K562 (cell line): Measurements from ENCODE around the gene CELA3A. TPM values are rescaled to one million over a fixed set of nuclear protein-coding genes. Genes with fewer than 3 reads are reported as not detected.

Experiments
- CXXC5 ChIP-seq: fragments of 250-450 bp; sonication (Bioruptor Pico); IDR thresholded peaks from 2 replicates; pipeline ENCODE4 v1.8.0; 2022; ENCODE audit warnings: inconsistent platforms, mild to moderate bottlenecking, moderate library complexity
- DIDO1 ChIP-seq: fragments of 450-650 bp; IDR thresholded peaks from 2 replicates; pipeline ENCODE4 v1.6.1; 2016; ENCODE audit warnings: low read depth, missing biosample characterization, missing genetic modification characterization
- IFI16 ChIP-seq: fragments of 250-450 bp; sonication (Bioruptor Pico); IDR thresholded peaks from 2 replicates; pipeline ENCODE4 v2.1.2; 2022; ENCODE audit warnings: mild to moderate bottlenecking, inconsistent platforms
- JUNB ChIP-seq: fragments of 450-650 bp; formaldehyde crosslinking; conservative IDR thresholded peaks from 2 replicates; pipeline ENCODE4 v1.4.0; 2020; ENCODE audit warnings: mild to moderate bottlenecking
- KLF16 ChIP-seq: IDR thresholded peaks from 2 replicates; pipeline ENCODE4 v1.6.1; 2016; ENCODE audit warnings: antibody characterized with exemption
- NONO ChIP-seq, 2 experiments: fragments of 200-400 bp in 1 of 2; fragments of 450-650 bp in 1 of 2; formaldehyde crosslinking in 1 of 2; IDR thresholded peaks; 2 replicates each; pipeline ENCODE4 v1.6.1; 2017; ENCODE audit warnings: low read depth in 2 of 2, mild to moderate bottlenecking in 2 of 2, moderate library complexity in 2 of 2, low read length in 1 of 2
- SMAD3 ChIP-seq: fragments of 450-650 bp; formaldehyde crosslinking; conservative IDR thresholded peaks from 2 replicates; pipeline ENCODE4 v1.4.0; 2020; ENCODE audit warnings: mild to moderate bottlenecking
- SMARCA5 ChIP-seq: fragments of 450-650 bp; IDR thresholded peaks from 2 replicates; pipeline ENCODE4 v1.6.1; 2016
- TAF7 ChIP-seq: fragments of 450-650 bp; IDR thresholded peaks from 2 replicates; pipeline ENCODE4 v1.6.1; 2016; ENCODE audit warnings: missing genetic modification characterization, missing compliant biosample characterization
- polyA plus RNA-seq, 8 experiments: library from polyadenylated mRNA; depleted of rRNA in 4 of 8; stranded (reverse) in 5 of 8; unstranded in 3 of 8; fragments of >200 nt; fragmentation: Nextera tagmentation in 2 of 8; fragmentation: Illumina TruSeq in 1 of 8; extraction: Ambion mirVana in 2 of 8; extraction: Trizol in 1 of 8; gene quantifications; 2 replicates each; pipeline versions ENCODE4 v1.2.1 to v1.2.3, GENCODE V29; 2011 to 2014; ENCODE audit warnings: inconsistent platforms in 1 of 8, missing spikeins in 1 of 8
- total RNA-seq, 7 experiments: library from RNA; depleted of rRNA in 6 of 7; stranded (reverse); fragments of >200 nt in 6 of 7; fragmentation: Illumina TruSeq in 2 of 7; extraction: Trizol in 2 of 7; gene quantifications; 2 replicates each; pipeline versions ENCODE4 v1.2.1 to v1.2.3, GENCODE V29; 2011 to 2021; ENCODE audit warnings: low replicate concordance in 1 of 7
- TF ChIP-seq, protein P1 (sequence below): fragments of 450-650 bp; IDR thresholded peaks from 2 replicates; pipeline ENCODE4 v1.6.1; 2016; ENCODE audit warnings: mild to moderate bottlenecking
- TF ChIP-seq, protein P2 (sequence below), 2 experiments: IDR thresholded peaks; 2 replicates each; pipeline ENCODE4 v1.6.1; 2012; ENCODE audit warnings: improper control_type of control experiment in 2 of 2, low read depth in 2 of 2, low read length in 2 of 2, borderline replicate concordance in 1 of 2
- TF ChIP-seq, protein P3 (sequence below): sonication (generic); formaldehyde crosslinking; IDR thresholded peaks from 2 replicates; pipeline ENCODE4 v1.8.0; 2022; ENCODE audit warnings: mild to moderate bottlenecking, missing genetic modification reagents
- TF ChIP-seq, protein P4 (sequence below): fragments of 450-650 bp; IDR thresholded peaks from 2 replicates; pipeline ENCODE4 v1.6.1; 2016
- TF ChIP-seq, protein P5 (sequence below), 2 experiments: fragments of 450-650 bp in 1 of 2; sonication (generic) in 1 of 2; formaldehyde crosslinking in 1 of 2; IDR thresholded peaks in 1 of 2; conservative IDR thresholded peaks in 1 of 2; 2 replicates each; pipeline versions ENCODE4 v1.6.1 to v1.8.1; 2016 to 2023; ENCODE audit warnings: mild to moderate bottlenecking in 2 of 2, moderate library complexity in 2 of 2, inconsistent platforms in 1 of 2, missing genetic modification reagents in 1 of 2
- TF ChIP-seq, protein P6 (sequence below): IDR thresholded peaks from 2 replicates; pipeline ENCODE4 v1.6.1; 2011; ENCODE audit not compliant: insufficient read length; ENCODE audit errors: extremely low read depth

CELA3A gene
- total and polyA plus RNA-seq, 9 of the 15 experiments (the other 6 are each of a cell fraction or from before 2014, with no cell fraction given), result 5.4 TPM; not detected in 8

DNA sequence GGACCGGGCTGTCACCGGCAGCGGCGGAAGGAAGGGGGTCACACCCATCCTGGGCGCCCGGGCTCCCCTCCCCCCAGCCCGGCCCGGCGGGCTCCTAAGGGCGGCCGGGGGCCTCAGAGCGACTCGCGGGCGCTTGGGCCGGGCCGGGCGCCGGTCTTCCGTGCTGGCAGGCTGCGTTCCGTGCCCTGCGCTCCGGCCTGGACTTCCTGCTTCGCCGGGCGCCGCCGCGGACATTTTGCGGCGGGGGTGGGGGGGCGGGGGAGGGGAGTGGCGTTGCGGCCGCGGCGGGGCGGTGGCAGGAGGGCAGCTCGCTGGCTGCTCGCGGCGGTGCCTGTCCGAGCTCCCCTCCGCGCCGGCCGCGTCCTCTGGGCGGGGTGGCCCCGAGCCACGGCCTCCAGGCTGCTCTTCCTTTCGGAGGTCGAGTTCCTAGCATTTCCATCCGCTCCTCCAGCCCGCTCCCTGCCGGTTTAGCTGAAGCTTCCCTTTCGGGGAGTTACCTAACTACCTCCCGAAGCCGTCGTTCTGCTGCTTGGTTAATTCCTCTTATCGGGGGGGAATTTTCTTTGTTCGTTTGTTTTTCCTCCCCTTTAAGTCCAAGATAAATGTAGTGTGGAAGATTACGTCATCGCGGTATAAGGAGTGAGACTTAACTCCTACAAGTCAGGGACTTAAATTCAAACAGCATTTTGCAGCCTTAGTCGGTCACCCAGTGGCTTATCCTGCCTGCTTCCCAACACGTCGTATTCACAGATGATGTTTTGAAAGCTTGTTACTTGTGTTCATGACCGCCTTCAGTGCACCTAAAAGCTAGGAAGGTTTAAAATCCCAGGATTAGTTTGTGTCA is 51.8 kb downstream of the CELA3A start (continued):
- TF ChIP-seq, protein P1, sequence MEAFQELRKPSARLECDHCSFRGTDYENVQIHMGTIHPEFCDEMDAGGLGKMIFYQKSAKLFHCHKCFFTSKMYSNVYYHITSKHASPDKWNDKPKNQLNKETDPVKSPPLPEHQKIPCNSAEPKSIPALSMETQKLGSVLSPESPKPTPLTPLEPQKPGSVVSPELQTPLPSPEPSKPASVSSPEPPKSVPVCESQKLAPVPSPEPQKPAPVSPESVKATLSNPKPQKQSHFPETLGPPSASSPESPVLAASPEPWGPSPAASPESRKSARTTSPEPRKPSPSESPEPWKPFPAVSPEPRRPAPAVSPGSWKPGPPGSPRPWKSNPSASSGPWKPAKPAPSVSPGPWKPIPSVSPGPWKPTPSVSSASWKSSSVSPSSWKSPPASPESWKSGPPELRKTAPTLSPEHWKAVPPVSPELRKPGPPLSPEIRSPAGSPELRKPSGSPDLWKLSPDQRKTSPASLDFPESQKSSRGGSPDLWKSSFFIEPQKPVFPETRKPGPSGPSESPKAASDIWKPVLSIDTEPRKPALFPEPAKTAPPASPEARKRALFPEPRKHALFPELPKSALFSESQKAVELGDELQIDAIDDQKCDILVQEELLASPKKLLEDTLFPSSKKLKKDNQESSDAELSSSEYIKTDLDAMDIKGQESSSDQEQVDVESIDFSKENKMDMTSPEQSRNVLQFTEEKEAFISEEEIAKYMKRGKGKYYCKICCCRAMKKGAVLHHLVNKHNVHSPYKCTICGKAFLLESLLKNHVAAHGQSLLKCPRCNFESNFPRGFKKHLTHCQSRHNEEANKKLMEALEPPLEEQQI, result no peak
- TF ChIP-seq TAF7 (tag), result no peak
- TF ChIP-seq NONO (IDR thresholded peaks at IDR 0.05; ENCODE audit: low read depth in 2 of 2, low read length in 1 of 2), result peak; percentile 1 to 50; a peak in 1 of 4 replicates
- no peak for TF ChIP-seq SMARCA5
- no peak for TF ChIP-seq KLF16
- TF ChIP-seq, protein P2, sequence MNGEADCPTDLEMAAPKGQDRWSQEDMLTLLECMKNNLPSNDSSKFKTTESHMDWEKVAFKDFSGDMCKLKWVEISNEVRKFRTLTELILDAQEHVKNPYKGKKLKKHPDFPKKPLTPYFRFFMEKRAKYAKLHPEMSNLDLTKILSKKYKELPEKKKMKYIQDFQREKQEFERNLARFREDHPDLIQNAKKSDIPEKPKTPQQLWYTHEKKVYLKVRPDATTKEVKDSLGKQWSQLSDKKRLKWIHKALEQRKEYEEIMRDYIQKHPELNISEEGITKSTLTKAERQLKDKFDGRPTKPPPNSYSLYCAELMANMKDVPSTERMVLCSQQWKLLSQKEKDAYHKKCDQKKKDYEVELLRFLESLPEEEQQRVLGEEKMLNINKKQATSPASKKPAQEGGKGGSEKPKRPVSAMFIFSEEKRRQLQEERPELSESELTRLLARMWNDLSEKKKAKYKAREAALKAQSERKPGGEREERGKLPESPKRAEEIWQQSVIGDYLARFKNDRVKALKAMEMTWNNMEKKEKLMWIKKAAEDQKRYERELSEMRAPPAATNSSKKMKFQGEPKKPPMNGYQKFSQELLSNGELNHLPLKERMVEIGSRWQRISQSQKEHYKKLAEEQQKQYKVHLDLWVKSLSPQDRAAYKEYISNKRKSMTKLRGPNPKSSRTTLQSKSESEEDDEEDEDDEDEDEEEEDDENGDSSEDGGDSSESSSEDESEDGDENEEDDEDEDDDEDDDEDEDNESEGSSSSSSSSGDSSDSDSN (IDR thresholded peaks at IDR 0.05; ENCODE audit: borderline replicate concordance in 1 of 2, low read depth in 2 of 2, low read length in 2 of 2), result peak; percentile 87 to 90; a peak in 2 of 4 replicates
- TF ChIP-seq, protein P3, sequence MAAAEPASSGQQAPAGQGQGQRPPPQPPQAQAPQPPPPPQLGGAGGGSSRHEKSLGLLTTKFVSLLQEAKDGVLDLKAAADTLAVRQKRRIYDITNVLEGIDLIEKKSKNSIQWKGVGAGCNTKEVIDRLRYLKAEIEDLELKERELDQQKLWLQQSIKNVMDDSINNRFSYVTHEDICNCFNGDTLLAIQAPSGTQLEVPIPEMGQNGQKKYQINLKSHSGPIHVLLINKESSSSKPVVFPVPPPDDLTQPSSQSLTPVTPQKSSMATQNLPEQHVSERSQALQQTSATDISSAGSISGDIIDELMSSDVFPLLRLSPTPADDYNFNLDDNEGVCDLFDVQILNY (CRISPR knock-in tag), result 0 out of 2 replicates have a peak, but pooled peaks have one; percentile 57
- peak; percentile 63 for TF ChIP-seq CXXC5
- no peak for TF ChIP-seq DIDO1 (tag)
- TF ChIP-seq, protein P4, sequence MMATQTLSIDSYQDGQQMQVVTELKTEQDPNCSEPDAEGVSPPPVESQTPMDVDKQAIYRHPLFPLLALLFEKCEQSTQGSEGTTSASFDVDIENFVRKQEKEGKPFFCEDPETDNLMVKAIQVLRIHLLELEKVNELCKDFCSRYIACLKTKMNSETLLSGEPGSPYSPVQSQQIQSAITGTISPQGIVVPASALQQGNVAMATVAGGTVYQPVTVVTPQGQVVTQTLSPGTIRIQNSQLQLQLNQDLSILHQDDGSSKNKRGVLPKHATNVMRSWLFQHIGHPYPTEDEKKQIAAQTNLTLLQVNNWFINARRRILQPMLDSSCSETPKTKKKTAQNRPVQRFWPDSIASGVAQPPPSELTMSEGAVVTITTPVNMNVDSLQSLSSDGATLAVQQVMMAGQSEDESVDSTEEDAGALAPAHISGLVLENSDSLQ, result no peak
- peak; percentile 85 for TF ChIP-seq JUNB (CRISPR knock-in tag)
- TF ChIP-seq, protein P5, sequence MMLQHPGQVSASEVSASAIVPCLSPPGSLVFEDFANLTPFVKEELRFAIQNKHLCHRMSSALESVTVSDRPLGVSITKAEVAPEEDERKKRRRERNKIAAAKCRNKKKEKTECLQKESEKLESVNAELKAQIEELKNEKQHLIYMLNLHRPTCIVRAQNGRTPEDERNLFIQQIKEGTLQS (IDR thresholded peaks at IDR 0.05), result peak; percentile 100
- TF ChIP-seq, protein P5 (CRISPR knock-in tag; conservative IDR thresholded peaks at IDR 0.05), result peak; percentile 96
- TF ChIP-seq, protein P6, sequence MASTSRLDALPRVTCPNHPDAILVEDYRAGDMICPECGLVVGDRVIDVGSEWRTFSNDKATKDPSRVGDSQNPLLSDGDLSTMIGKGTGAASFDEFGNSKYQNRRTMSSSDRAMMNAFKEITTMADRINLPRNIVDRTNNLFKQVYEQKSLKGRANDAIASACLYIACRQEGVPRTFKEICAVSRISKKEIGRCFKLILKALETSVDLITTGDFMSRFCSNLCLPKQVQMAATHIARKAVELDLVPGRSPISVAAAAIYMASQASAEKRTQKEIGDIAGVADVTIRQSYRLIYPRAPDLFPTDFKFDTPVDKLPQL, result no peak
- TF ChIP-seq IFI16, result no peak
- 0 out of 2 replicates have a peak, but pooled peaks have one; percentile 53 for TF ChIP-seq SMAD3 (CRISPR knock-in tag)
